ENCODE results near the gene HGD.

The HGD gene, protein sequence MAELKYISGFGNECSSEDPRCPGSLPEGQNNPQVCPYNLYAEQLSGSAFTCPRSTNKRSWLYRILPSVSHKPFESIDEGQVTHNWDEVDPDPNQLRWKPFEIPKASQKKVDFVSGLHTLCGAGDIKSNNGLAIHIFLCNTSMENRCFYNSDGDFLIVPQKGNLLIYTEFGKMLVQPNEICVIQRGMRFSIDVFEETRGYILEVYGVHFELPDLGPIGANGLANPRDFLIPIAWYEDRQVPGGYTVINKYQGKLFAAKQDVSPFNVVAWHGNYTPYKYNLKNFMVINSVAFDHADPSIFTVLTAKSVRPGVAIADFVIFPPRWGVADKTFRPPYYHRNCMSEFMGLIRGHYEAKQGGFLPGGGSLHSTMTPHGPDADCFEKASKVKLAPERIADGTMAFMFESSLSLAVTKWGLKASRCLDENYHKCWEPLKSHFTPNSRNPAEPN

GRCh38 chr3:120682095-120682681 is at the start of gene HGD:
Gene HGD, minus strand, starts transcription at chr3:120682239. Its CDS starts 128 bp downstream, at chr3:120682111.
- no peak for DNase-seq (ENCODE audit: low read depth)

- no peak for DNase-seq (ENCODE audit: low read depth)
Observed at GRCh38 chr3:120730576-120731542, 48.8 kb upstream of the HGD start.

GRCh38 chr3:120726791-120727190 is 44.8 kb upstream of the HGD start:
- DNase-seq (ENCODE audit: low read depth): no peak

GRCh38 chr3:120719167-120719834 is 37.3 kb upstream of the HGD start:
- DNase-seq (ENCODE audit: low read depth): peak; percentile 40

DNA sequence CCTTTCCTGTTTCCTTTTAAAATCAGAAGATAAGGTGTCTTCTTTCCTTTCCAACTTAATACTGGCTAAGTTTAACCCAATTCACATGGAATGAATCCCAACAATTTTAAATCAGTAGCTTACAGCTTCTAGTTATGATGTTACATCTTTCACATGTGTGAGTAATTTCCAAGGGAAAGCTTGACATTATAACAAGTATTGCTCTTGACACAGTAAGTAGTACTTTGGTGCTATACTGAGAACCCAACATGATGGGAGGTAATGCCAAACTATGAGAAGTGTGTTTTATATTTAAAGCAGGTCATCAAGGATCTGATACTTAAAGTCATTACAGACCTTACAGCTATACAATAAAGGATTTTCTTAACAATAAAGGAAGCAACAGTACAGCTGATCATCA is 31.2 kb upstream of the HGD start:
- DNase-seq (ENCODE audit: low read depth): no peak

- DNase-seq (ENCODE audit: low read depth): no peak
Observed at GRCh38 chr3:120710369-120710768, 28.3 kb upstream of the HGD start.

GRCh38 chr3:120708408-120708807 is 26.4 kb upstream of the HGD start:
- no peak for DNase-seq (ENCODE audit: low read depth)

DNA sequence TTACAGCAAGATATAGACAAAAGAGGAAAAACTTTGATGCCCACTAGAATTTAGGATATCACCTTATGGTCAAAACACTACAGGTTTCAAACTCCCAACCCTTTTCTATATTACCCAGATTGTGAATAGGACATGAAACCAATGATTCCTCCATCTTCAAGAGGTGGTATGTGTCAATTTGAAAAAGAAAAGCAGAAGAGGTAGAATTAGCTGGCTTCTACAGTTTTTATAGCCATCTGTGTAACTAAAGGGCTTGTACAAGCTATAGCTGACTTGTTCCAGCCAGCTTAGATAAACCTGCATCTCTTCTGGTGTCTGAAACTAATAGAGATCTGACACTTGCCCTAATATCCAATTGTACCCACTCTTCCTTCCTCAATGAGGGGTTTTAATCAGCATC is 24.9 kb upstream of the HGD start:
- DNase-seq (ENCODE audit: low read depth): no peak

DNA sequence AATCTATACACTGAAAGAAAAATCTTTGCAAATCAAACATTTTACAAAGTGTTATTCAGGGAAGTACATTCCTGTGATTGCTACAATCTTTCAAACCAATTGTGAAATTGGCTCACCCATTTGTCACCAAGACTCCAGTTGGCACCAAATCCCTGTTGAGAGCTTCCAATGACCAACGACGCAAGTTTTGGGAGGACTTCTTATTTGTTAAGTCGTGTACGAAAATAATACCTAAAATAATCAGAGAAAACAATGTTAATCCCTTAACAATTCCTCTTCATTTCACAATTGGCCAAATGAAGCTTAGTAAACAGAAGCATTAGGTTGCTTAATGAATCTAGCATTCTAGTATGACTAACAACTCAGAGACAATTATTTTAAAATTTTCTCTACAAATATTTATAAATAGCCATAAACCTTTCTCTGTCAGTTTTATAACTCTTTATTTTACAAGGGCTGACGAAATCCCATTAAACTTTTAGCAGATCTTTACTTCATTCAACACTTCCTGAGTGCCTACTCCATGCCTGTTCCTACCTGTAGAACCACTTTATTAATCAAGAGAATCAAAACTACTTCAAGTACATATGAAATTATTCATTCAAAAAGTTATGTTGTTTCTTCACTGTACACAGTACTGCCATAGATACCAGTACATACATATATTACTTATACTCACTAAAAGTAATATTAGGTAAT is 24.0 kb upstream of the HGD start:
- no peak for DNase-seq (ENCODE audit: low read depth)

- DNase-seq (ENCODE audit: low read depth): no peak
Observed at GRCh38 chr3:120699333-120699732, 17.3 kb upstream of the HGD start.

DNA sequence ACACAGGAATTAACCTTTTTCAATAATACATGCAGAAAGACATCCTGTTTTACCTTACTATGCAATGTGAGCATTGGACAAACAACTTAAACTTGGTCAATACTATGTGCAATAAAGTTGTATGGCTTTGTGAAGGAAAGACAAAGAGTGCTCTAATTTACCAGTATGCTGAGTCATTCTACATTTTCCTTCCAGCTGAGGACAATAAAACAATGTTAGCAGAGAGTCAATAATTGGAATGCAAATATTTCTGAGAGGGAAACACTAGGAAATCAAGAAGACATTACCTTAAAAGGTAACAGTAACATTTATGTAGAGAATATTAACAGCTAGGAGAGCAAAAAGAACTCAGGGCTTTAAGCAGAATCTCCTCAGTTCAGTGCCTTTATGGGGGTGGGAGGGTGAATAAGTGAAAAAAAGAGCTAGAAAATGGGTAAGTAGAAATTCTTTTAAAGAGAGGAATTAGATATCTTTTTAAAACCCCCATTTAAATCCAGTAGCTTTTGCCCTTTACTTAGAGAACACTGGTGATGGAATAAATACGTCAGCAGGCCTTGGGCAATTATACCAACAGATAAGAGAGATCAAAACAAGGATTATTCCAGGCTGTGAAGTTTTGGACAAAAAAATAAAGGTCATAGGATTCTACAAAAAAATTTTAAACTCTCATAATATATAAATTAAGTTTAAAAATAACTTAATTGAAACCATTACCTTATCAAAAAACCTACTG is 11.6 kb upstream of the HGD start:
- DNase-seq (ENCODE audit: low read depth): no peak

GRCh38 chr3:120689395-120689794 is 7.4 kb upstream of the HGD start:
- DNase-seq (ENCODE audit: low read depth): no peak

DNA sequence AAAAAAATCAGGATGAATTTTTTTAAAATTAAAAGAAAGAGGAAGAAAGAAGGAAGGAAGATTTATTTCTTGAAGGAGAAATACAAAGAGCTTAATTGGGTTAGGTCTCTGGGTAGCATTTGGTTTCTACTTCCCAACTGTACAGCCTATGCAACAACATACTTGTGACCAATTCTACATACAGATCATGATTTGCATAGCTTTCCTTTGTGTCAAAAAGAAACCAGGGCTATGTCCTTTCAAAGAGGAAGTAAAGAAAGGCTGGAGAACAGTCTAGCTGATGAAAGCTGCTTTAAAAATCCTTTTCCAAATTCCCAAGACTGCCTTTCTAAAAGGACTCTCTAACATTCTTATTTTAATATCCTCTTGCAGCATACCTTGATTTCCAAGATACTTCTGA is 6.1 kb upstream of the HGD start:
- DNase-seq (ENCODE audit: low read depth): no peak

DNA sequence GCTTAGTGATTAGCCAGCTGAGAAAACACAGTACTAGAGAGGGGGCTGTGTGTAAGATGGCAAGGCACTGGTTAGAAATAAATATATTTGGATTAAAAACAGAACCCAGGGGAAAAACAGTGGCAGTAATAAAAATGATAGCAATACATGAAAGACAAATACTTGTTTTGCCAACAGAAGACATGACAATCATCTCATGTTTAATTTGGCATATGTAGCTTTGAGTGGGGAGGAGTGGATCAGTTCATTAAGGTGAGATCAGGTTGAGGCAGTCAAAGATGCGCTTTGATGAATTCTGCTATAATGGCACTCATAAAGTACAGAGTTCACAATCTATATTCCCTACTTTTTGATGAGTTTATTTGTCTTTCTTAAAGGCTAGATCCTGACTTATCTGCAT is 3.4 kb upstream of the HGD start:
- DNase-seq (ENCODE audit: low read depth): no peak

- no peak for DNase-seq (ENCODE audit: low read depth)
Observed at GRCh38 chr3:120684896-120685295, 2.9 kb upstream of the HGD start.

GRCh38 chr3:120683671-120684301 is 1.7 kb upstream of the HGD start:
- no peak for DNase-seq (ENCODE audit: low read depth)

GRCh38 chr3:120683213-120683612 is 1.2 kb upstream of the HGD start:
- DNase-seq (ENCODE audit: low read depth): no peak

- DNase-seq (ENCODE audit: low read depth): no peak
Observed at GRCh38 chr3:120681506-120682038, 467 bp downstream of the HGD start.

DNA sequence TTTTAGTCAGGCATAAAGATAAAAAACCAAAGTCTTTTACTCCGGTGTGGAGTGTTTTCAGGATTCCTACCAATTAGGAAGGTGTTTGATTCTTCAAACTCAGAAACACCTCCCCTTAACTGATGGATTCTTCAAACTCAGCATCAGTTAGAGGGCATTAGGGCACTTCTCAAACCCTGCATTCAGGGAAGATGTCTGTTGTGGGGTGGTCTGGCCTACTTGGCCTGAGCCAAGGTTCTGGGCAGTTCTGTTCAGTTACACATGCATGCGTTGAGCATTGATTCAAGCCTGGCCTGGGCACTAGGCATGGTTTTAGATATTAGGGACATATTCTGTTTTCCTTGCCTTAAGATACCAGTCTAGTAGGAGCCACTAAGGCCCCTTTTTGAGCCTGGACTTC is 1.0 kb downstream of the HGD start:
- DNase-seq (ENCODE audit: low read depth): no peak
